Measurements from ENCODE around the gene LAMA2. TPM values are rescaled to one million over a fixed set of nuclear protein-coding genes. Genes with fewer than 3 reads are reported as not detected.

LAMA2 gene
- total and polyA plus RNA-seq, 2 donors (not counting 3 experiments of a cell fraction or from before 2014, with no cell fraction given), result 0.51 to 0.75 TPM

DNA sequence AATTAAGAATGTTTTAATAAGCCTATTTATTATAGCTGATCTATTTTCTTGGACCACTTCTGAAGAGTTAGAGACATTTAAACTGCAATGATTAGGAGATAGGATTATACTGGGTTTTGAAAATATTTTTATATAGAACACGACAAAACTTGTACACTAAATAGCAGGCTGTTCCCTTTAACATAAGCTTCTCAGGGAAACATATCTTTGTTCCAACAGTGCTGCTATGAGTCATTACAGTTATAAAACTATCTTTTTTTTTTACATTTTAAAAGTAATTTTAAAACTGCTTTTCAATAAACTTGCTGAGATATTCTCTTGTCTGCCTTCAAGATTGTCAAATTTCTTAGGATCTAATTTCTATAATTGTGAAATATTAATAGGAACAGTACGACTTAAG is 438.0 kb downstream of the LAMA2 start:
- H3K36me3 ChIP-seq (ENCODE audit: control insufficient read depth in 2 of 2, extremely low read depth in 1 of 2, insufficient read depth in 2 of 2, low read length in 2 of 2), result no peaks in the 10 kb centered on the region
- no peak for DNase-seq (ENCODE audit: low read depth, low spot score)
- no peak overlapping the region for H3K4me2 ChIP-seq (ENCODE audit: insufficient read depth, low read length)
- BruUV-seq (replicated peaks), result no TSS peak
- H3K4me1 ChIP-seq (ENCODE audit: control insufficient read depth, extremely low read depth, insufficient read depth, low read length), result no peaks in the 10 kb centered on the region
- FAIRE-seq, result no peak
- no peak overlapping the region for H3K4me3 ChIP-seq (replicated peaks in 1 of 3; ENCODE audit: insufficient read depth in 1 of 3, low read depth in 1 of 3, low read length in 3 of 3)
- TF ChIP-seq EZH2 (IDR thresholded peaks at IDR 0.05; ENCODE audit: borderline replicate concordance, low read depth, low read length, severe bottlenecking), result no peak
- TF ChIP-seq, protein P1, sequence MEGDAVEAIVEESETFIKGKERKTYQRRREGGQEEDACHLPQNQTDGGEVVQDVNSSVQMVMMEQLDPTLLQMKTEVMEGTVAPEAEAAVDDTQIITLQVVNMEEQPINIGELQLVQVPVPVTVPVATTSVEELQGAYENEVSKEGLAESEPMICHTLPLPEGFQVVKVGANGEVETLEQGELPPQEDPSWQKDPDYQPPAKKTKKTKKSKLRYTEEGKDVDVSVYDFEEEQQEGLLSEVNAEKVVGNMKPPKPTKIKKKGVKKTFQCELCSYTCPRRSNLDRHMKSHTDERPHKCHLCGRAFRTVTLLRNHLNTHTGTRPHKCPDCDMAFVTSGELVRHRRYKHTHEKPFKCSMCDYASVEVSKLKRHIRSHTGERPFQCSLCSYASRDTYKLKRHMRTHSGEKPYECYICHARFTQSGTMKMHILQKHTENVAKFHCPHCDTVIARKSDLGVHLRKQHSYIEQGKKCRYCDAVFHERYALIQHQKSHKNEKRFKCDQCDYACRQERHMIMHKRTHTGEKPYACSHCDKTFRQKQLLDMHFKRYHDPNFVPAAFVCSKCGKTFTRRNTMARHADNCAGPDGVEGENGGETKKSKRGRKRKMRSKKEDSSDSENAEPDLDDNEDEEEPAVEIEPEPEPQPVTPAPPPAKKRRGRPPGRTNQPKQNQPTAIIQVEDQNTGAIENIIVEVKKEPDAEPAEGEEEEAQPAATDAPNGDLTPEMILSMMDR (IDR thresholded peaks at IDR 0.05; ENCODE audit: extremely low read depth in 1 of 2, insufficient read depth in 1 of 2, low read depth in 1 of 2, low read length in 2 of 2), result no peak
- TF ChIP-seq, protein P2, sequence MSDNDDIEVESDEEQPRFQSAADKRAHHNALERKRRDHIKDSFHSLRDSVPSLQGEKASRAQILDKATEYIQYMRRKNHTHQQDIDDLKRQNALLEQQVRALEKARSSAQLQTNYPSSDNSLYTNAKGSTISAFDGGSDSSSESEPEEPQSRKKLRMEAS (IDR thresholded peaks at IDR 0.05; ENCODE audit: insufficient read depth, insufficient read length), result no peak
- TF ChIP-seq POLR2AphosphoS5 (IDR thresholded peaks at IDR 0.05; ENCODE audit: insufficient read depth, low read depth, low read length), result no peak
- no peak for TF ChIP-seq GATA2 (IDR thresholded peaks at IDR 0.05; ENCODE audit: insufficient read depth, insufficient read length, low read depth, low read length)
- no peak for TF ChIP-seq POLR2A (IDR thresholded peaks at IDR 0.05; ENCODE audit: low read depth, low read length)
- no peak for TF ChIP-seq JUN (IDR thresholded peaks at IDR 0.05; ENCODE audit: borderline replicate concordance, insufficient read depth, insufficient read length, low read depth)
- no peak for TF ChIP-seq MYC (IDR thresholded peaks at IDR 0.05; ENCODE audit: low read depth, low read length)
- no peak for TF ChIP-seq FOS (IDR thresholded peaks at IDR 0.05; ENCODE audit: borderline replicate concordance, insufficient read depth, low read length)
- H3K27ac ChIP-seq (ENCODE audit: insufficient read depth, low read depth, low read length), result no peak overlapping the region
- intact Hi-C loops (cut with micrococcal nuclease) (no loop called here), dilution Hi-C loops (cut with MboI; ENCODE audit: extremely low pct_ligation_motif_present, low sequenced_read_pairs) (no loop called here)
- POLR2A ChIA-PET, result no interaction called here
- no peaks in the 10 kb centered on the region for H4K20me1 ChIP-seq (replicated peaks; ENCODE audit: control insufficient read depth, extremely low read depth, insufficient read depth, low read length)
- no peaks in the 10 kb centered on the region for H3K79me2 ChIP-seq (ENCODE audit: control insufficient read depth, insufficient read depth, low read length)
- no peak overlapping the region for H2AFZ ChIP-seq (ENCODE audit: low read depth, low read length)
- no peaks in the 10 kb centered on the region for H3K9me3 ChIP-seq (replicated peaks; ENCODE audit: control insufficient read depth, insufficient read depth, low read length)
- H3K9ac ChIP-seq (replicated peaks; ENCODE audit: extremely low read depth, insufficient read depth, low read length), result no peak overlapping the region
- H3K27me3 ChIP-seq (ENCODE audit: control insufficient read depth in 2 of 2, insufficient read depth in 2 of 2, low read length in 2 of 2), result peaks cover 4 to 10% of the 10 kb centered on the region in 2 experiments
- no peaks in the 10 kb centered on the region for H3K9me1 ChIP-seq (replicated peaks; ENCODE audit: control insufficient read depth, extremely low read depth, insufficient read depth, low read length)
- CTCF ChIA-PET, result interaction anchor here (1.3 to 2.0 kb wide), 2 partner anchors 10 to 50 kb away, joined by 4 to 7 read pairs; no protein-coding TSS in a partner anchor

All from endothelial cell of umbilical vein (primary cell).